SK-N-SH (cell line): ENCODE measurements around the gene CCDC89. TPM values are rescaled to one million over a fixed set of nuclear protein-coding genes. Genes with fewer than 3 reads are reported as not detected.
A peak's percentile ranks its signal among the peaks of the same experiment; 100 is the strongest.

Experiments
- CTCF ChIA-PET: fragments of 300-600, 350-600 bp; formaldehyde crosslinking; extraction: SDS; loops from one replicate; lab custom pipeline; 2021; lab: Yijun Ruan, JAX
- POLR2A ChIA-PET: fragments of 350-600 bp; sonication (Branson Sonifier 250); formaldehyde crosslinking; extraction: SDS; loops from one replicate; lab custom pipeline; 2020; ENCODE audit warnings: antibody characterized with exemption, inconsistent platforms; lab: Yijun Ruan, JAX
- DNase-seq: peaks from one replicate; pipeline ENCODE4 v3.0.0; 2012
- H2AFZ ChIP-seq: fragments of 200-600 bp; sonication (generic); 2 replicates; pipeline ENCODE4 v1.8.1; 2016; ENCODE audit warnings: antibody characterized with exemption, mild to moderate bottlenecking, low read depth
- H3F3A ChIP-seq: fragments of 200-600 bp; sonication (generic); replicated peaks from 2 replicates; pipeline ENCODE3; 2016; ENCODE audit warnings: antibody characterized with exemption, mild to moderate bottlenecking; ENCODE audit not compliant: insufficient read depth
- H3K27ac ChIP-seq, 2 experiments: fragments of 200-500 bp in 1 of 2; fragments of 200-600 bp in 1 of 2; sonication (Bioruptor generic) in 1 of 2; sonication (generic), shearing (Covaris generic) in 1 of 2; 2 replicates each; pipeline versions ENCODE4 v1.5.1 to v1.6.1; 2014 to 2016; ENCODE audit warnings: low read depth in 2 of 2, inconsistent platforms in 1 of 2, low read length in 1 of 2, mild to moderate bottlenecking in 1 of 2, mixed read lengths in 1 of 2
- H3K27me3 ChIP-seq: fragments of 200-600 bp; sonication (generic), shearing (Covaris generic); 2 replicates; pipeline ENCODE4 v1.6.1; 2016; ENCODE audit warnings: mixed run types; ENCODE audit not compliant: insufficient read depth
- H3K36me3 ChIP-seq, 2 experiments: fragments of 200-500 bp in 1 of 2; fragments of 200-600 bp in 1 of 2; sonication (Bioruptor generic) in 1 of 2; sonication (generic) in 1 of 2; replicated peaks in 1 of 2; 2 replicates each; pipeline versions ENCODE3 to v1.5.1; 2014 to 2016; ENCODE audit warnings: low read length in 1 of 2, mild to moderate bottlenecking in 1 of 2; ENCODE audit not compliant: insufficient read depth in 2 of 2, control insufficient read depth in 1 of 2
- H3K4me1 ChIP-seq, 2 experiments: fragments of 200-500 bp in 1 of 2; fragments of 200-600 bp in 1 of 2; sonication (Bioruptor generic) in 1 of 2; sonication (generic), shearing (Covaris generic) in 1 of 2; 2 replicates each; pipeline versions ENCODE4 v1.5.1 to v1.6.1; 2014 to 2016; ENCODE audit warnings: low read depth in 1 of 2, low read length in 1 of 2, mixed run types in 1 of 2; ENCODE audit not compliant: insufficient read depth in 2 of 2, control insufficient read depth in 1 of 2
- H3K4me2 ChIP-seq: fragments of 200-600 bp; sonication (generic), shearing (Covaris generic); 2 replicates; pipeline ENCODE4 v1.6.1; 2017; ENCODE audit warnings: mixed run types
- H3K4me3 ChIP-seq, 2 experiments: fragments of 200-500 bp in 1 of 2; fragments of 200-600 bp in 1 of 2; sonication (Bioruptor generic) in 1 of 2; sonication (generic), shearing (Covaris generic) in 1 of 2; 2 replicates each; pipeline versions ENCODE4 v1.5.1 to v1.8.1; 2014 to 2016; ENCODE audit warnings: low read depth in 2 of 2, inconsistent platforms in 1 of 2, low read length in 1 of 2, mild to moderate bottlenecking in 1 of 2, mixed read lengths in 1 of 2, moderate library complexity in 1 of 2
- H3K79me2 ChIP-seq: fragments of 200-600 bp; sonication (generic); 2 replicates; pipeline ENCODE4 v1.8.1; 2017; ENCODE audit warnings: mild to moderate bottlenecking; ENCODE audit not compliant: insufficient read depth
- H3K9ac ChIP-seq: fragments of 200-600 bp; sonication (generic); 2 replicates; pipeline ENCODE4 v1.6.1; 2017; ENCODE audit warnings: mixed run types
- H3K9me2 ChIP-seq: fragments of 200-600 bp; sonication (generic); 2 replicates; pipeline ENCODE4 v1.6.1; 2017; ENCODE audit warnings: mixed run types
- H3K9me3 ChIP-seq: fragments of 200-600 bp; sonication (generic); 2 replicates; pipeline ENCODE4 v1.6.1; 2017; ENCODE audit warnings: mixed run types, mild to moderate bottlenecking, moderate library complexity
- H4K20me1 ChIP-seq: fragments of 200-600 bp; sonication (generic); 2 replicates; pipeline ENCODE4 v1.6.1; 2017; ENCODE audit warnings: mild to moderate bottlenecking, mixed run types; ENCODE audit not compliant: insufficient read depth
- CHD2 ChIP-seq: fragments of 150-350 bp; IDR thresholded peaks from 2 replicates; pipeline ENCODE4 v1.6.1; 2018; ENCODE audit warnings: low read length; ENCODE audit not compliant: partially characterized antibody
- CTCF ChIP-seq: fragments of 200-600 bp; sonication (generic); IDR thresholded peaks from 2 replicates; pipeline ENCODE4 v1.6.1; 2017; ENCODE audit warnings: antibody characterized with exemption, mild to moderate bottlenecking, moderate library complexity
- ELF1 ChIP-seq: IDR thresholded peaks from 2 replicates; pipeline ENCODE4 v1.4.0; 2012
- EP300 ChIP-seq, 2 experiments: IDR thresholded peaks; 2 replicates each; pipeline versions ENCODE4 v1.4.0 to v1.6.1; 2012; ENCODE audit warnings: borderline replicate concordance in 1 of 2, low read depth in 1 of 2, low read length in 1 of 2
- GABPA ChIP-seq: IDR thresholded peaks from 2 replicates; pipeline ENCODE4 v1.4.0; 2012; ENCODE audit warnings: low read depth, mild to moderate bottlenecking
- IRF3 ChIP-seq: fragments of 150-350 bp; IDR thresholded peaks from 2 replicates; pipeline ENCODE4 v1.6.1; 2016; ENCODE audit warnings: mild to moderate bottlenecking, low read depth, low read length
- MEF2A ChIP-seq: IDR thresholded peaks from 2 replicates; pipeline ENCODE4 v1.4.0; 2012; ENCODE audit warnings: low read depth, borderline replicate concordance
- NFIC ChIP-seq: IDR thresholded peaks from 2 replicates; pipeline ENCODE4 v1.4.0; 2012; ENCODE audit warnings: borderline replicate concordance
- NRF1 ChIP-seq: IDR thresholded peaks from 2 replicates; pipeline ENCODE4 v1.6.1; 2012; ENCODE audit warnings: low read depth, mild to moderate bottlenecking, low read length
- POLR2AphosphoS5 ChIP-seq: IDR thresholded peaks from 2 replicates; pipeline ENCODE4 v1.6.1; 2012; ENCODE audit warnings: low read depth, low read length
- RCOR1 ChIP-seq: fragments of 150-350 bp; IDR thresholded peaks from 2 replicates; pipeline ENCODE4 v1.6.1; 2017; ENCODE audit warnings: antibody characterized with exemption, low read length
- RXRA ChIP-seq: IDR thresholded peaks from 2 replicates; pipeline ENCODE4 v1.4.0; 2012; ENCODE audit warnings: low read depth, mild to moderate bottlenecking, borderline replicate concordance
- TCF12 ChIP-seq: IDR thresholded peaks from 2 replicates; pipeline ENCODE4 v1.4.0; 2012
- ZBTB33 ChIP-seq: IDR thresholded peaks from 2 replicates; pipeline ENCODE4 v1.4.0; 2012; ENCODE audit warnings: low read depth, borderline replicate concordance
- WGBS: methylation state at CpG from one replicate; pipeline ENCODE4 v1.1.6; 2017; ENCODE audit warnings: low lambda C conversion rate; 5-methylcytosine and 5-hydroxymethylcytosine counted together
- polyA plus RNA-seq, 3 experiments: library from polyadenylated mRNA; depleted of rRNA; stranded (reverse); fragments of >200 nt; gene quantifications; 2 replicates each; pipeline ENCODE4 v1.2.3, GENCODE V29; 2012

CCDC89 gene
- polyA plus RNA-seq, 1 of the 3 experiments (the other 2 are of a cell fraction): 3.9 TPM

- no peaks in the 10 kb centered on the region for H3K9me3 ChIP-seq
- ChIA-PET POLR2A (interaction anchor here (1.8 to 2.0 kb wide), 2 partner anchors 21 to 38 kb away, joined by 9 to 16 read pairs; partner anchors contain the start of genes CREBZF and TMEM126A), CTCF (interaction anchor here (1.0 to 2.2 kb wide), 3 partner anchors 10 to 169 kb away, joined by 3 to 8 read pairs (median 8); partner anchors contain the start of genes CCDC83 and CREBZF)
- H3K27ac ChIP-seq: peak overlapping the region; percentile 81 to 85
- WGBS: 79% methylated on average over 15 of the region's 15 CpGs
- no peaks in the 10 kb centered on the region for H3K27me3 ChIP-seq
- H3K79me2 ChIP-seq: no peaks in the 10 kb centered on the region; the same call in 1 of the 2 replicates
- peak; percentile 28 for DNase-seq
- peaks cover 0 to 14% of the 10 kb centered on the region in 2 experiments; a peak in 3 of 4 replicates for H3K4me1 ChIP-seq
- peak overlapping the region; percentile 75 for H3K4me2 ChIP-seq
- no peaks in the 10 kb centered on the region for H3K36me3 ChIP-seq
- H4K20me1 ChIP-seq: no peaks in the 10 kb centered on the region
- H2AFZ ChIP-seq: peak overlapping the region; percentile 39; the same call in 1 of the 2 replicates
- peak overlapping the region; percentile 52 for H3K9ac ChIP-seq
- TF ChIP-seq EP300 (IDR thresholded peaks at IDR 0.05; ENCODE audit: borderline replicate concordance in 1 of 2, low read depth in 1 of 2, low read length in 1 of 2) (no peak), TCF12 (no peak)
- no peaks in the 10 kb centered on the region for H3K9me2 ChIP-seq
- H3K4me3 ChIP-seq: peak overlapping the region; percentile 56 to 59
- H3F3A ChIP-seq: peaks cover 18% of the 10 kb centered on the region
These were observed 723 bp downstream of the CCDC89 start for GRCh38 chr11:85685125-85685819.

GRCh38 chr11:85682330-85683305 is 3.4 kb downstream of the CCDC89 start:
- Histone ChIP-seq H3K27me3 (no peaks in the 10 kb centered on the region), H3F3A (peaks cover 18% of the 10 kb centered on the region), H3K9me3 (no peaks in the 10 kb centered on the region), H4K20me1 (no peaks in the 10 kb centered on the region), H3K36me3 (no peaks in the 10 kb centered on the region), H2AFZ (peak overlapping the region; percentile 89), H3K27ac (peak overlapping the region in 1 of 2 experiments; percentile 55; a peak in 1 of 4 replicates), H3K4me2 (peak overlapping the region; percentile 75), H3K9ac (peak overlapping the region; percentile 70), H3K9me2 (no peaks in the 10 kb centered on the region), H3K4me1 (peaks cover 0 to 14% of the 10 kb centered on the region in 2 experiments; a peak in 3 of 4 replicates), H3K79me2 (no peaks in the 10 kb centered on the region; the same call in 1 of the 2 replicates), H3K4me3 (peak overlapping the region; percentile 60 to 62)
- ChIA-PET CTCF (interaction anchor here (2.2 kb wide), 1 partner anchor 13 kb away, joined by 8 read pairs; no protein-coding TSS in a partner anchor), POLR2A (interaction anchor here (2.1 kb wide), 1 partner anchor 18 kb away, joined by 7 read pairs; the partner anchor contains the start of gene CREBZF)
- 60% methylated on average over 41 of the region's 43 CpGs for WGBS
- peak; percentile 81 for DNase-seq
- peak; percentile 67 for TF ChIP-seq POLR2AphosphoS5
- no peak for TF ChIP-seq RCOR1
- no peak for TF ChIP-seq RXRA
- TF ChIP-seq MEF2A: no peak
- TF ChIP-seq CTCF: no peak
- TF ChIP-seq NRF1: peak; percentile 77
- no peak for TF ChIP-seq IRF3
- TF ChIP-seq NFIC: no peak
- TF ChIP-seq ZBTB33: no peak
- TF ChIP-seq CHD2: peak; percentile 9
- TF ChIP-seq ELF1: no peak
- TF ChIP-seq GABPA: no peak
